Measurements from ENCODE around the gene DUS2. TPM values are rescaled to one million over a fixed set of nuclear protein-coding genes. Genes with fewer than 3 reads are reported as not detected.

The DUS2 gene
- total and polyA plus RNA-seq, 9 of the 15 experiments (the other 6 are each of a cell fraction or from before 2014, with no cell fraction given) = 5.8 to 22.5 (median 20.6) TPM

- Histone ChIP-seq H3K4me3 (peak overlapping the region; percentile 72), H3K79me2 (ENCODE audit: control insufficient read depth, insufficient read depth, low read length) (peaks cover 74% of the 10 kb centered on the region), H3K9ac (ENCODE audit: insufficient read depth in 1 of 2, low read depth in 2 of 2, low read length in 2 of 2) (peak overlapping the region in 1 of 2 experiments; percentile 84; a peak in 2 of 4 replicates), H3K27me3 (ENCODE audit: control insufficient read depth in 2 of 2, insufficient read depth in 2 of 2, low read length in 2 of 2) (no peaks in the 10 kb centered on the region), H3K4me1 (replicated peaks in 1 of 2; ENCODE audit: control insufficient read depth in 2 of 2, insufficient read depth in 2 of 2, low read length in 2 of 2) (peaks cover 32 to 34% of the 10 kb centered on the region in 2 experiments), H3K27ac (ENCODE audit: extremely low read depth, low read depth, low read length) (peak overlapping the region; percentile 85), H3K36me3 (ENCODE audit: control insufficient read depth, insufficient read depth, low read length) (no peaks in the 10 kb centered on the region; the same call in 2 of the 3 replicates), H3K9me3 (replicated peaks; ENCODE audit: control insufficient read depth, insufficient read depth, low read depth, low read length) (no peaks in the 10 kb centered on the region), H2AFZ (ENCODE audit: low read depth, low read length) (no peak overlapping the region), H3K4me2 (ENCODE audit: insufficient read depth, low read length) (peak overlapping the region; percentile 83), H3K9me1 (ENCODE audit: control insufficient read depth, insufficient read depth, low read length) (no peaks in the 10 kb centered on the region), H4K20me1 (replicated peaks; ENCODE audit: control insufficient read depth, insufficient read depth, low read length) (no peaks in the 10 kb centered on the region)
- in situ Hi-C loops (cut with MboI) = no loop called here
- no TSS peak for BruUV-seq (replicated peaks)
- TF ChIP-seq FUS (optimal IDR thresholded peaks at IDR 0.05; ENCODE audit: low read depth, low read length) = no peak
- TF ChIP-seq ZNF77 (CRISPR knock-in tag; IDR thresholded peaks at IDR 0.05) = no peak
- 0 out of 2 replicates have a peak, but pooled peaks have one; percentile 11 for TF ChIP-seq ELF1 (tag; IDR thresholded peaks at IDR 0.05)
- 0 out of 4 replicates have a peak, but pooled peaks of 1 of the 2 experiments have one; percentile 30 for TF ChIP-seq UBTF (IDR thresholded peaks at IDR 0.05; ENCODE audit: borderline replicate concordance in 1 of 2, low read depth in 2 of 2, low read length in 2 of 2)
- TF ChIP-seq ARID3A (IDR thresholded peaks at IDR 0.05; ENCODE audit: borderline replicate concordance, low read depth, low read length) = peak; percentile 59; the same call in 1 of the 2 replicates
- TF ChIP-seq PTRF (tag; IDR thresholded peaks at IDR 0.05) = no peak
- CTCF ChIA-PET (ENCODE audit: low intra/inter-chr PET ratio) = no interaction called here
- POLR2A ChIA-PET = interaction anchor here (0.6 to 4.0 kb wide), 4 partner anchors 8 to 473 kb away, joined by 3 to 33 read pairs (median 4); no protein-coding TSS in a partner anchor
- WGBS (ENCODE audit: insufficient coverage, low coverage, missing lambda C conversion rate) = 2% methylated on average over 2 of the region's 2 CpGs
- intact Hi-C loops (cut with micrococcal nuclease) = no loop called here
- FAIRE-seq (no peak), ATAC-seq (no peak), DNase-seq (ENCODE audit: extremely low read depth in 1 of 4, low spot score in 3 of 4) (peak in 1 of 4 experiments; percentile 8)
Observed at GRCh38 chr16:68087688-68088087, 64.6 kb downstream of the DUS2 start.
